ENCODE results near the gene PAIP2B.

Gene PAIP2B

DNA sequence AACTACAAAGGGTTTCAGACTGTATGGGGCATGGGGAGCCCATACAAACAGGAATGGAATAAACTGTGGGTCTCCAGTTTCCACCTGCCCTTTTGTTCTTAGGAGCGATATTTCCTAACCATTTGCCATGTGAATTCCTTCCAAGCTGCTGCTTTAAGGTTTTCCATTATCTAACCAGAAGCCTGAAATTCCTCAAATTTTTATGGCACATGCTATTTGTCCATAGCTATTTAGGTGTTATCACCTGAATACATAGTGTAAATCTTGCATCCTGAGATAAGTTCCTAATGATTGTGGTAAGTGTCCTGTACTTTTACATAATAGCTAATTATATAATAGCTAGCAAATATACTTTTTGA is 17.4 kb upstream of the PAIP2B start:
- Histone ChIP-seq H3K27ac (ENCODE audit: extremely low read depth, low read depth, low read length) (no peak overlapping the region), H3K36me3 (ENCODE audit: control insufficient read depth in 2 of 2, insufficient read depth in 1 of 2, low read length in 2 of 2) (no peaks in the 10 kb centered on the region), H3K9me3 (ENCODE audit: control insufficient read depth, insufficient read depth, low read depth, low read length) (no peaks in the 10 kb centered on the region), H3K4me3 (ENCODE audit: low read depth, low read length) (no peak overlapping the region), H3K4me1 (ENCODE audit: control insufficient read depth, insufficient read depth, low read length) (no peaks in the 10 kb centered on the region)
- TF ChIP-seq ZNF585B (tag by site-specific recombination; IDR thresholded peaks at IDR 0.05): no peak
- TF ChIP-seq, protein P1, sequence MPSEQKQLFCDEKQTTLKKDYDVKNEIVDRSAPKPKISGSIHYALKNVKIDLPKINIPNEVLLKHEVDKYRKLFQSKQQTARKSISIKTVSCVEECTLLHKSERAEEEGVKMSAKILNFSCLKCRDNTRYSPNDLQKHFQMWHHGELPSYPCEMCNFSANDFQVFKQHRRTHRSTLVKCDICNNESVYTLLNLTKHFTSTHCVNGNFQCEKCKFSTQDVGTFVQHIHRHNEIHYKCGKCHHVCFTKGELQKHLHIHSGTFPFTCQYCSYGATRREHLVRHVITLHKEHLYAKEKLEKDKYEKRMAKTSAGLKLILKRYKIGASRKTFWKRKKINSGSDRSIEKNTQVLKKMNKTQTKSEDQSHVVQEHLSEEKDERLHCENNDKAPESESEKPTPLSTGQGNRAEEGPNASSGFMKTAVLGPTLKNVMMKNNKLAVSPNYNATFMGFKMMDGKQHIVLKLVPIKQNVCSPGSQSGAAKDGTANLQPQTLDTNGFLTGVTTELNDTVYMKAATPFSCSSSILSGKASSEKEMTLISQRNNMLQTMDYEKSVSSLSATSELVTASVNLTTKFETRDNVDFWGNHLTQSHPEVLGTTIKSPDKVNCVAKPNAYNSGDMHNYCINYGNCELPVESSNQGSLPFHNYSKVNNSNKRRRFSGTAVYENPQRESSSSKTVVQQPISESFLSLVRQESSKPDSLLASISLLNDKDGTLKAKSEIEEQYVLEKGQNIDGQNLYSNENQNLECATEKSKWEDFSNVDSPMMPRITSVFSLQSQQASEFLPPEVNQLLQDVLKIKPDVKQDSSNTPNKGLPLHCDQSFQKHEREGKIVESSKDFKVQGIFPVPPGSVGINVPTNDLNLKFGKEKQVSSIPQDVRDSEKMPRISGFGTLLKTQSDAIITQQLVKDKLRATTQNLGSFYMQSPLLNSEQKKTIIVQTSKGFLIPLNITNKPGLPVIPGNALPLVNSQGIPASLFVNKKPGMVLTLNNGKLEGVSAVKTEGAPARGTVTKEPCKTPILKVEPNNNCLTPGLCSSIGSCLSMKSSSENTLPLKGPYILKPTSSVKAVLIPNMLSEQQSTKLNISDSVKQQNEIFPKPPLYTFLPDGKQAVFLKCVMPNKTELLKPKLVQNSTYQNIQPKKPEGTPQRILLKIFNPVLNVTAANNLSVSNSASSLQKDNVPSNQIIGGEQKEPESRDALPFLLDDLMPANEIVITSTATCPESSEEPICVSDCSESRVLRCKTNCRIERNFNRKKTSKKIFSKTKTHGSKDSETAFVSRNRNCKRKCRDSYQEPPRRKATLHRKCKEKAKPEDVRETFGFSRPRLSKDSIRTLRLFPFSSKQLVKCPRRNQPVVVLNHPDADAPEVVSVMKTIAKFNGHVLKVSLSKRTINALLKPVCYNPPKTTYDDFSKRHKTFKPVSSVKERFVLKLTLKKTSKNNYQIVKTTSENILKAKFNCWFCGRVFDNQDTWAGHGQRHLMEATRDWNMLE (tag by site-specific recombination; conservative IDR thresholded peaks at IDR 0.05; ENCODE audit: low read depth): no peak
- ChIA-PET CTCF (no interaction called here), POLR2A (no interaction called here)

DNA sequence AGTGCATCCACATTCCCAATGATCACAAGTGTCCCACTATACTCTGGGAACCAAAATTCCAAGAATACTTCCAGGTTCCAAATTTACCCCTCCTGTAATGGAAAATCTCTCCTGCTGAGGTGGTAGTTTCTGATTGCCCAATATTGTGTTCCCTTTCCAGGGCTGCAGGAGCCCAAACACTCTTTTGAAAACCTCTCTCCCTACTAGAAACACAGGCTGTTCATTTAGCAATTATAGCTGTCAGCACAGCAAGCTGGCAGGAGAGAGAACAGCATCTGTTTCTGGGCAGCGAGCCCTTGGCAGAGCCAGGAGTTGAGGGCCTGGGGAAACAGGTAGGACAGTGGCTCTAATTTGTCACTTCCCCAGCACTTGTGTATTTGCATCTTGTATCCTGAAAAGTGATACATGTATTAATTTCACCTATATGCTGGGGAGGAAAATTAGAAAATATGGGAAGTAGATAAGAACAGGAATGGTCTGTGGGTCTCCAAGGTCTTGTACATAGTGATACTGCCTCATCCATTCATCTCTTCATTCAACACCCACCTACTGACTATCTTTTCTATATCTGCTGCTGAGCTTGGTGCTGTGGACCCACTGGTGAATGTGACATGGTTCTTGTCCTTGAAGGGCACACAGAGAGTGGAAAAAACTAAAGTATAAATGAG is 16.9 kb upstream of the PAIP2B start:
- no peak for TF ChIP-seq ZNF248 (tag by site-specific recombination; IDR thresholded peaks at IDR 0.05)
- TF ChIP-seq ZNF571 (tag by site-specific recombination; IDR thresholded peaks at IDR 0.05): no peak
- 0 out of 2 replicates have a peak, but pooled peaks have one; percentile 39 for TF ChIP-seq ZNF341 (tag by site-specific recombination; IDR thresholded peaks at IDR 0.05; ENCODE audit: low read depth)
- POLR2A ChIA-PET: no interaction called here
- Histone ChIP-seq H3K4me3 (ENCODE audit: low read depth, low read length) (no peak overlapping the region), H3K4me1 (ENCODE audit: control insufficient read depth, insufficient read depth, low read length) (no peaks in the 10 kb centered on the region), H3K36me3 (ENCODE audit: control insufficient read depth in 2 of 2, insufficient read depth in 1 of 2, low read length in 2 of 2) (no peaks in the 10 kb centered on the region), H3K9me3 (ENCODE audit: control insufficient read depth, insufficient read depth, low read depth, low read length) (no peaks in the 10 kb centered on the region), H3K27ac (ENCODE audit: extremely low read depth, low read depth, low read length) (no peak overlapping the region)
- CTCF ChIA-PET: no interaction called here

DNA sequence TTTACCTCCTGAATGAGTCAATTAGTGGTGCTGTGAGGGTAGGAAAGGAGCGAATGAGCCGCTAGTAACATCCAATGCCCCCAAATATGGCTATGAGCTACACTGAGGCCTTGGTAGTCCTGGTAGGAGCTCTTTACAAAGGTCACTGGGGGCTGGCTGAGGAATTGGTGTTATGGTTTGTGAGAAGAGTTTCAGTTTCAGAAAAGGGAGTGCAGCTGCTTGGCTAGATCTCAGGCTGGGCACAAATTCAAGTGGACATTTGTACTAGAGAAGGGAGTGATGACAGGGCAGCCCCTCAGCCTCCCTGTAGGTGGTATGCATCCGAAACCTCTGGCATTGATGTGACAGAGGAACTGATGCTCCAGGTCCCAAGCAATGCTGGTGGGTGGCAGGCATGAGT is 13.9 kb upstream of the PAIP2B start:
- POLR2A ChIA-PET: interaction anchor here (1.2 kb wide), 1 partner anchor 35 kb away, joined by 4 read pairs; no protein-coding TSS in a partner anchor
- H3K27ac ChIP-seq (ENCODE audit: extremely low read depth, low read depth, low read length): no peak overlapping the region
- no peak for TF ChIP-seq OVOL3 (tag by site-specific recombination; IDR thresholded peaks at IDR 0.05)
- TF ChIP-seq ZNF404 (tag by site-specific recombination; IDR thresholded peaks at IDR 0.05): no peak
- TF ChIP-seq ZNF76 (tag by site-specific recombination; IDR thresholded peaks at IDR 0.05; ENCODE audit: borderline replicate concordance, low read depth): no peak
- no peak for TF ChIP-seq ZNF830 (tag by site-specific recombination; IDR thresholded peaks at IDR 0.05; ENCODE audit: low read depth)
- no peaks in the 10 kb centered on the region for H3K36me3 ChIP-seq (ENCODE audit: control insufficient read depth in 2 of 2, insufficient read depth in 1 of 2, low read length in 2 of 2)
- no peak overlapping the region for H3K4me3 ChIP-seq (ENCODE audit: low read depth, low read length)
- no peaks in the 10 kb centered on the region for H3K9me3 ChIP-seq (ENCODE audit: control insufficient read depth, insufficient read depth, low read depth, low read length)
- CTCF ChIA-PET: interaction anchor here (0.6 to 1.1 kb wide), 2 partner anchors 13 to 59 kb away, joined by 3 read pairs; no protein-coding TSS in a partner anchor
- no peaks in the 10 kb centered on the region for H3K4me1 ChIP-seq (ENCODE audit: control insufficient read depth, insufficient read depth, low read length)

DNA sequence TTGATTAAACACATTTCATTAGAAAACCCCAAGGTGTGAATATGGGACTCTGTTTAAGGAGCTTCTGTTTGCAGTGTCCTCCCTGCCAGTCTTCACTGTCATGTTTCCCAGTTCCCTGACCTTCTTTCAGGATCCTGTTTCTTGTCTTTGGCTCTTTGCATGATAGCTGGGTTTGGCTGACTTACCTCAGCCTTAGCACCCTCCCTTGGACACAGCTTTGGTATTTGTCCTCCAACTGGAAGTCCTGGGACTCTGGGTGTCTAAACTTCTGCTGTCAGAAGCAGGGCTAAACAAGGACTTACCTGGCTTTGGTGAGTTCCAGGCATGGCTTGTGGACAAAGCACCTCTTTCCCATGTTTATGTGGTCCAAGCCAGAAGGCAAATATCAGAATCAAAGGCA is 11.2 kb upstream of the PAIP2B start:
- TF ChIP-seq, protein P2, sequence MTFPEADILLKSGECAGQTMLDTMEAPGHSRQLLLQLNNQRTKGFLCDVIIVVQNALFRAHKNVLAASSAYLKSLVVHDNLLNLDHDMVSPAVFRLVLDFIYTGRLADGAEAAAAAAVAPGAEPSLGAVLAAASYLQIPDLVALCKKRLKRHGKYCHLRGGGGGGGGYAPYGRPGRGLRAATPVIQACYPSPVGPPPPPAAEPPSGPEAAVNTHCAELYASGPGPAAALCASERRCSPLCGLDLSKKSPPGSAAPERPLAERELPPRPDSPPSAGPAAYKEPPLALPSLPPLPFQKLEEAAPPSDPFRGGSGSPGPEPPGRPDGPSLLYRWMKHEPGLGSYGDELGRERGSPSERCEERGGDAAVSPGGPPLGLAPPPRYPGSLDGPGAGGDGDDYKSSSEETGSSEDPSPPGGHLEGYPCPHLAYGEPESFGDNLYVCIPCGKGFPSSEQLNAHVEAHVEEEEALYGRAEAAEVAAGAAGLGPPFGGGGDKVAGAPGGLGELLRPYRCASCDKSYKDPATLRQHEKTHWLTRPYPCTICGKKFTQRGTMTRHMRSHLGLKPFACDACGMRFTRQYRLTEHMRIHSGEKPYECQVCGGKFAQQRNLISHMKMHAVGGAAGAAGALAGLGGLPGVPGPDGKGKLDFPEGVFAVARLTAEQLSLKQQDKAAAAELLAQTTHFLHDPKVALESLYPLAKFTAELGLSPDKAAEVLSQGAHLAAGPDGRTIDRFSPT (tag by site-specific recombination; IDR thresholded peaks at IDR 0.05): no peak
- TF ChIP-seq SP3 (tag by site-specific recombination; IDR thresholded peaks at IDR 0.05): no peak
- TF ChIP-seq, protein P3, sequence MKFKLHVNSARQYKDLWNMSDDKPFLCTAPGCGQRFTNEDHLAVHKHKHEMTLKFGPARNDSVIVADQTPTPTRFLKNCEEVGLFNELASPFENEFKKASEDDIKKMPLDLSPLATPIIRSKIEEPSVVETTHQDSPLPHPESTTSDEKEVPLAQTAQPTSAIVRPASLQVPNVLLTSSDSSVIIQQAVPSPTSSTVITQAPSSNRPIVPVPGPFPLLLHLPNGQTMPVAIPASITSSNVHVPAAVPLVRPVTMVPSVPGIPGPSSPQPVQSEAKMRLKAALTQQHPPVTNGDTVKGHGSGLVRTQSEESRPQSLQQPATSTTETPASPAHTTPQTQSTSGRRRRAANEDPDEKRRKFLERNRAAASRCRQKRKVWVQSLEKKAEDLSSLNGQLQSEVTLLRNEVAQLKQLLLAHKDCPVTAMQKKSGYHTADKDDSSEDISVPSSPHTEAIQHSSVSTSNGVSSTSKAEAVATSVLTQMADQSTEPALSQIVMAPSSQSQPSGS (tag by site-specific recombination; IDR thresholded peaks at IDR 0.05; ENCODE audit: low read depth): no peak
- TF ChIP-seq, protein P4, sequence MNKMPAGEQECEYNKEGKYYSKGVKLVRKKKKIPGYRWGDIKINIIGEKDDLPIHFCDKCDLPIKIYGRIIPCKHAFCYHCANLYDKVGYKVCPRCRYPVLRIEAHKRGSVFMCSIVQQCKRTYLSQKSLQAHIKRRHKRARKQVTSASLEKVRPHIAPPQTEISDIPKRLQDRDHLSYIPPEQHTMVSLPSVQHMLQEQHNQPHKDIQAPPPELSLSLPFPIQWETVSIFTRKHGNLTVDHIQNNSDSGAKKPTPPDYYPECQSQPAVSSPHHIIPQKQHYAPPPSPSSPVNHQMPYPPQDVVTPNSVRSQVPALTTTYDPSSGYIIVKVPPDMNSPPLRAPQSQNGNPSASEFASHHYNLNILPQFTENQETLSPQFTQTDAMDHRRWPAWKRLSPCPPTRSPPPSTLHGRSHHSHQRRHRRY (tag by site-specific recombination; IDR thresholded peaks at IDR 0.05): no peak
- H3K4me3 ChIP-seq (ENCODE audit: low read depth, low read length): no peak overlapping the region
- H3K36me3 ChIP-seq (ENCODE audit: control insufficient read depth in 2 of 2, insufficient read depth in 1 of 2, low read length in 2 of 2): no peaks in the 10 kb centered on the region
- ChIA-PET CTCF (interaction anchor here (0.6 kb wide), 1 partner anchor 101 kb away, joined by 4 read pairs; no protein-coding TSS in a partner anchor), POLR2A (no interaction called here)
- H3K4me1 ChIP-seq (ENCODE audit: control insufficient read depth, insufficient read depth, low read length): no peaks in the 10 kb centered on the region
- no peak overlapping the region for H3K27ac ChIP-seq (ENCODE audit: extremely low read depth, low read depth, low read length)
- H3K9me3 ChIP-seq (ENCODE audit: control insufficient read depth, insufficient read depth, low read depth, low read length): no peaks in the 10 kb centered on the region

All from HEK293 (cell line).